Measurements from ENCODE around the gene GJC2. TPM values are rescaled to one million over a fixed set of nuclear protein-coding genes. Genes with fewer than 3 reads are reported as not detected.

Gene GJC2
- total RNA-seq, 4 donors from 2014 or later = 0.88 to 0.94 TPM; not detected in 2

DNA sequence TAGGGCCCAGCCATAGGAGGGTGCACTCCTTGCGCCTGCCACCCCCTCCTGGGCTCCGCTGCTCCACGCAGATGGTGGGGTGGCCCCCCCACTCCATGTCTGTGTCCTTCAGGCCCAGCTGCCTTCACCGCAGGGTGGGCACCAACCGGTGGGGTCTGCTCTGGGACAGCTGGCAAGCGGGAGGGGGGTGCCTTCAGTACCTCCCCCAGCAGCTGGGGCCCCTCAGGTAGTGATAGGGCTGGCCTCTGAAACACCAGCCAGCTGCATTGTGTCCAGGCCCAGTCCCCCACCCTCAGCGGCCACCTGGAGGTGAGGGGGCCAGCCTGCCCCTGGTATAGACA is 360 bp downstream of the GJC2 start:
- DNase-seq = peak in 1 of 3 donors; percentile 42
- H3K36me3 ChIP-seq = peaks cover 0 to 39% (median 0%) of the 10 kb centered on the region in 3 donors
- peak overlapping the region in 1 of 4 donors; percentile 35 for H3K4me3 ChIP-seq
- TF ChIP-seq, protein P1, sequence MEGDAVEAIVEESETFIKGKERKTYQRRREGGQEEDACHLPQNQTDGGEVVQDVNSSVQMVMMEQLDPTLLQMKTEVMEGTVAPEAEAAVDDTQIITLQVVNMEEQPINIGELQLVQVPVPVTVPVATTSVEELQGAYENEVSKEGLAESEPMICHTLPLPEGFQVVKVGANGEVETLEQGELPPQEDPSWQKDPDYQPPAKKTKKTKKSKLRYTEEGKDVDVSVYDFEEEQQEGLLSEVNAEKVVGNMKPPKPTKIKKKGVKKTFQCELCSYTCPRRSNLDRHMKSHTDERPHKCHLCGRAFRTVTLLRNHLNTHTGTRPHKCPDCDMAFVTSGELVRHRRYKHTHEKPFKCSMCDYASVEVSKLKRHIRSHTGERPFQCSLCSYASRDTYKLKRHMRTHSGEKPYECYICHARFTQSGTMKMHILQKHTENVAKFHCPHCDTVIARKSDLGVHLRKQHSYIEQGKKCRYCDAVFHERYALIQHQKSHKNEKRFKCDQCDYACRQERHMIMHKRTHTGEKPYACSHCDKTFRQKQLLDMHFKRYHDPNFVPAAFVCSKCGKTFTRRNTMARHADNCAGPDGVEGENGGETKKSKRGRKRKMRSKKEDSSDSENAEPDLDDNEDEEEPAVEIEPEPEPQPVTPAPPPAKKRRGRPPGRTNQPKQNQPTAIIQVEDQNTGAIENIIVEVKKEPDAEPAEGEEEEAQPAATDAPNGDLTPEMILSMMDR (IDR thresholded peaks at IDR 0.05) = no peak
- no peak for TF ChIP-seq POLR2A (IDR thresholded peaks at IDR 0.05)
- no peaks in the 10 kb centered on the region for H3K27me3 ChIP-seq
- no peaks in the 10 kb centered on the region for H3K9me3 ChIP-seq
- peaks cover 0 to 32% (median 0%) of the 10 kb centered on the region in 4 donors for H3K4me1 ChIP-seq
- peak overlapping the region; percentile 47 to 83 (median 76) for H3K27ac ChIP-seq

DNA sequence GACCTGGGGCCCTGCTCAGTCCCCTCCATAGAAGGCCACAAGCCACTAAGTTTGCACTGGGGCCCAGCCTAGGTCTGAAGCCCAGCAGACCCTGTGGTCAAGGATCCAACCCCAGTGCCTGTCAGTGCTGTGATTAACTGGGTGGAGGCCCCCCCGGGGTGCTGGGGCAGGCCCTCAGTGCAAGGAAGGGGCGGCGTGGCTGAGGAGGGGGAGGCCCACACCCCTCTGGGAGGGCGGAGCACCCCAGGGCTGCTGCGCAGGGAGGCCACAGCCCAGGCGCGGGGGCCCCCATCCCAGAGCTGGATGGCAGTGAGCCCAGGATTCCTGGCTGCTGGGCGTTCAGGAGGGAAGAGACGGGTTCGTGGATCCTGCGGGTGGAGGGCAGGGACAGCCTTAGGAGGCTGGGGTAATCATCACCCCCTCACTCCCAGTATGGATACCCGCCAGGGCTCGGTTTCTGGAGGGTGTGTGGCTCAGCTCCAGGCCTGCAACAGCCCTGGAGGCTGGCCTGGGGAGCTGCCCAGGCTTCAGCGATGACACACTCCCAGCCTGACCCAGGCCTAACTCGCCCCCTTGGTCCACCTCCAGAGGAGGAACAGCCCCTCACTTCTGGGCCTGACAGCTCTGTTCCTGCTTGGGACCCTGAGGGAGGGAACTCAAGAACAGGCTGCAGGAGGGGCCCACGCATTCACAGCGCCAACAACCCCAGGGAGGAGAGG is 890 bp downstream of the GJC2 start:
- TF ChIP-seq, protein P1 (IDR thresholded peaks at IDR 0.05) = no peak
- TF ChIP-seq POLR2A (IDR thresholded peaks at IDR 0.05) = no peak
- DNase-seq = peak in 1 of 3 donors; percentile 53
- H3K27ac ChIP-seq = peak overlapping the region; percentile 47 to 83 (median 76)
- no peaks in the 10 kb centered on the region for H3K9me3 ChIP-seq
- peak overlapping the region in 1 of 4 donors; percentile 35 for H3K4me3 ChIP-seq
- H3K36me3 ChIP-seq = peaks cover 0 to 34% (median 0%) of the 10 kb centered on the region in 3 donors
- H3K27me3 ChIP-seq = no peaks in the 10 kb centered on the region
- H3K4me1 ChIP-seq = peaks cover 0 to 32% (median 0%) of the 10 kb centered on the region in 4 donors

DNA sequence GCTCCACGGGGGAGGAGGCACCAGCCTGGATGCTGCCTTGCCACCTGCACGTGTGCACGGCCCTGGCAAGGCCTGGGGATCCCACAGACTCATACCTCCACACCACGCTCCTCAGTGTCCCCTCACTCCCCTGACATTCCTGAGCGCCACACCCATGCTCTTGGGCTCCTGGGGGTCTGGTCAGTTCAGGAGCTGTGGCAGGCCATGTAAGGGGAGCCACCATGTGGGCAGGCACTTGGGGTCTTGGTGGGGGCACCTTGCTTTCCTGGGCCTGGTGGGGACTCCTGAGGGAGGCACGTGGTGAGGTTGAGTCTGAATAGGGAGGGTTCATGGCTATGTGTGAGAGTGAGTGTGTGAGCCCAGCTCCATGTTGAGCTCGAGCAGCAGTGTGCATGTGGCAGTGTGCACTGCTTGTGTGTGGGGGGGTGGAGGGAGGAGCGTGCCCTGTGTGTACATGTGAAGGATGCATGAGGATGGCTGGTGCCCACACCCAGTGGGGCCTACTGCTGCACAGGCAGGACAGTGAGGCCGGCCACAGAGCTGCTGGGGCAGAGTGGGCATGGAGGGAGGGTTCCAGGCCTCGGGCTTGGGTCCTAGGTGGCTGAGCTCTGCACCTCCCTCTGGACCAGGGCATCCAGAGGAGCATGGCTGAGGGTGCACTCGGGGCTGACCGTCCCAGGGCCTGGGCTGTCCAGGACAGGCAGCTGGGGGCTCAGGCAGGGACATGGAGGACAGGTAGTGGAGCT is 1.6 kb downstream of the GJC2 start:
- peak in 1 of 3 donors; percentile 46 for DNase-seq
- Histone ChIP-seq H3K4me3 (peak overlapping the region in 1 of 4 donors; percentile 35), H3K9me3 (no peaks in the 10 kb centered on the region), H3K27ac (peak overlapping the region; percentile 47 to 83 (median 76)), H3K36me3 (peaks cover 0 to 28% (median 0%) of the 10 kb centered on the region in 3 donors), H3K27me3 (no peaks in the 10 kb centered on the region), H3K4me1 (peaks cover 0 to 32% (median 0%) of the 10 kb centered on the region in 4 donors)
- TF ChIP-seq POLR2A (IDR thresholded peaks at IDR 0.05) = no peak
- TF ChIP-seq, protein P1 (IDR thresholded peaks at IDR 0.05) = no peak

DNA sequence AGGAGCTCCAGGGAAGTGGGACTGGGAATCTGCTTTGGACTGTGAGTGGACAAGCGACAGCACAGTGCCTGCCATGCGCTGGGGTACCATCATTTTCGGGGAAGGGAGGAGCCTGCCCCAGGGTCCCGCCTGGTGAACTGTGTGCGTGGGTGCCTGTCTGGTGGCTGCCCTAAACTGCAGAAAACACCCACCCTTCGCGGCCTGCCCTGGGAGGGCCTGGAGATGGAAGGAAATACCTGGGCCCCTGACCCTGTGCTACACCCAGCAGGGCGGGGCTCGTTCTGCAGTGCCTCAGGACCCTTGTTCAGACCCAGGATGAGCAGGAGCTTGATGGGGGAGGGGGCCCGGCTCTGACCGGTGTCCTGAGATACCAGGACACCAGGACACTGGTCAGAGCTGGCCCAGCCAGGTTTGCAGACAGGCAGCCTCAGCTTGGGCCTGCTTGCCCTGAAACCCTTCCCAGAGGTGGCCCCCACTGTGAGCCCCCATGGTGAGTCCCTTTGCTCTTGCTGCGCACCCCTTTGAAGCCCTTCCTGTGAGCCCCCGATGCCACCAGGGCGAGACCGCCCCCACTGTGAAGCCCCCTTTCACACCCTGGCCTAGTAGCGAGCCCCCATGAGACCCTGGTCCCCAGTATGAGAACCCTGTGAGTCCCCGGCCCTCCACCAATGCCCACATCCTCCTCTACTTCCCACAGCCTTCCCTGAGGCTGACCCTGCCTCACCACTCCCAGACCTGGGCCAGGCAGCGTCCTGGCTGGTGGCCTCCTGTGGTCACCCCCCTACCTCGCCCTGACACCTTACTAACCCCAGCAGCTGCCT is 2.6 kb downstream of the GJC2 start:
- no peaks in the 10 kb centered on the region for H3K9me3 ChIP-seq
- H3K4me1 ChIP-seq = peaks cover 0 to 32% (median 0%) of the 10 kb centered on the region in 4 donors
- H3K27ac ChIP-seq = peak overlapping the region in 1 of 4 donors; percentile 83
- TF ChIP-seq, protein P1 (IDR thresholded peaks at IDR 0.05) = no peak
- no peak for TF ChIP-seq POLR2A (IDR thresholded peaks at IDR 0.05)
- peak in 1 of 3 donors; percentile 45 for DNase-seq
- peaks cover 0 to 19% (median 0%) of the 10 kb centered on the region in 3 donors for H3K36me3 ChIP-seq
- no peaks in the 10 kb centered on the region for H3K27me3 ChIP-seq
- no peak overlapping the region for H3K4me3 ChIP-seq

DNA sequence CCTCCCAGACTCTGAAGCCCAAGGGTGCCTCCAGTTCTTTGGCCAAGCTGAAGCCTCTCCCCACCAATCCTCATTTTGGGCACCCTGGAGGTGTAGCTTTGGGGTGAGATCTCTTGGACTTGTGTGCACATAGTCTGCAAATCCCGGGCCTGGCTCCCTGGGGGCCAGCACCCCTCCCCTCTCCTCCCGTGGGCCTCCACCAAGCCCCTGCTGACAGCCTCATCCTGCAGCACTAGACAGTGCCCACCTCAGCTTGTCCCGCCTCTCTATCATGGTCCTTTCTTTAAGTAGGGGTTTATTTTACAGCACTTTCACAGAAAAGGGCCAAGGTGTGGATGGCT is 3.2 kb downstream of the GJC2 start:
- no peak overlapping the region for H3K4me3 ChIP-seq
- no peak for TF ChIP-seq POLR2A (IDR thresholded peaks at IDR 0.05)
- H3K36me3 ChIP-seq = peaks cover 0 to 13% (median 0%) of the 10 kb centered on the region in 3 donors
- H3K4me1 ChIP-seq = peaks cover 0 to 32% (median 0%) of the 10 kb centered on the region in 4 donors
- no peaks in the 10 kb centered on the region for H3K9me3 ChIP-seq
- no peaks in the 10 kb centered on the region for H3K27me3 ChIP-seq
- peak in 1 of 3 donors; percentile 38 for DNase-seq
- no peak overlapping the region for H3K27ac ChIP-seq

All from Peyer's patch (tissue), 4 donors.